ENCODE results near the gene XPO6. TPM values are rescaled to one million over a fixed set of nuclear protein-coding genes. Genes with fewer than 3 reads are reported as not detected.

Gene XPO6
- total and polyA plus RNA-seq, 2 of the 13 experiments (the other 11 are each of a cell fraction or from before 2014, with no cell fraction given): 109 to 129 TPM

GRCh38 chr16:28110074-28110473 is 101.7 kb downstream of the XPO6 start:
- H2AFZ ChIP-seq (ENCODE audit: low read length): no peak overlapping the region
- DNase-seq (ENCODE audit: low spot score): no peak
- H3K27ac ChIP-seq (ENCODE audit: extremely low read length, insufficient read depth, low read length): no peak overlapping the region
- no TSS peak for BruUV-seq (replicated peaks)
- H3K4me3 ChIP-seq (replicated peaks in 1 of 3; ENCODE audit: insufficient read depth in 1 of 3, low read depth in 2 of 3, low read length in 3 of 3): no peak overlapping the region
- H3K36me3 ChIP-seq (replicated peaks in 1 of 2; ENCODE audit: control insufficient read depth in 1 of 2, insufficient read depth in 2 of 2, low read length in 2 of 2): peaks cover 47 to 85% of the 10 kb centered on the region in 2 experiments
- no peak overlapping the region for H3K4me2 ChIP-seq (ENCODE audit: low read depth, low read length)
- no peaks in the 10 kb centered on the region for H3K27me3 ChIP-seq (ENCODE audit: control insufficient read depth in 1 of 2, insufficient read depth in 2 of 2, low read length in 2 of 2)
- H4K20me1 ChIP-seq (ENCODE audit: insufficient read depth, low read length): peaks cover 3% of the 10 kb centered on the region; the same call in 1 of the 2 replicates
- no peaks in the 10 kb centered on the region for H3K79me2 ChIP-seq (ENCODE audit: insufficient read depth, low read length)
- ATAC-seq: no peak
- TF ChIP-seq ZNF260 (CRISPR knock-in tag; IDR thresholded peaks at IDR 0.05; ENCODE audit: borderline replicate concordance, low read depth): no peak
- no peak for TF ChIP-seq ZNF644 (CRISPR knock-in tag; IDR thresholded peaks at IDR 0.05; ENCODE audit: low read depth)
- no peak for TF ChIP-seq MYNN (CRISPR knock-in tag; IDR thresholded peaks at IDR 0.05; ENCODE audit: low read depth)
- no peak for TF ChIP-seq ZBTB33 (CRISPR knock-in tag; IDR thresholded peaks at IDR 0.05)
- TF ChIP-seq NFKB2 (CRISPR knock-in tag; IDR thresholded peaks at IDR 0.05; ENCODE audit: borderline replicate concordance): no peak
- no peak for TF ChIP-seq NCOA1 (CRISPR knock-in tag; IDR thresholded peaks at IDR 0.05)
- no peak for TF ChIP-seq ZNF205 (CRISPR knock-in tag; IDR thresholded peaks at IDR 0.05)
- no peak for TF ChIP-seq HNF4G (IDR thresholded peaks at IDR 0.05; ENCODE audit: borderline replicate concordance, low read depth, low read length)
- no peak for TF ChIP-seq HNF4G (CRISPR knock-in tag; IDR thresholded peaks at IDR 0.05; ENCODE audit: borderline replicate concordance, low read depth)
- no peak for TF ChIP-seq ZBTB1 (CRISPR knock-in tag; IDR thresholded peaks at IDR 0.05; ENCODE audit: borderline replicate concordance)
- no peak for TF ChIP-seq GATA4 (IDR thresholded peaks at IDR 0.05; ENCODE audit: borderline replicate concordance, low read depth)
- no peak for TF ChIP-seq MAX (IDR thresholded peaks at IDR 0.05)
- in situ Hi-C loops (cut with HindIII; ENCODE audit: extremely low pct_ligation_motif_present, low pct_unique_long_range_greater_than_20kb): no loop called here
- FAIRE-seq: no peak
- ChIA-PET POLR2A (no interaction called here), CTCF (ENCODE audit: low intra/inter-chr PET ratio, low total read pairs) (no interaction called here)
- 97% methylated on average over 3 of the region's 3 CpGs for WGBS (ENCODE audit: low lambda C conversion rate)
- no peaks in the 10 kb centered on the region for H3K4me1 ChIP-seq (ENCODE audit: insufficient read depth, low read length)
- no peak overlapping the region for H3K9ac ChIP-seq (ENCODE audit: insufficient read depth, low read depth, low read length)
- no peaks in the 10 kb centered on the region for H3K9me3 ChIP-seq (ENCODE audit: low read length)
- intact Hi-C loops (cut with micrococcal nuclease; ENCODE audit: unreplicated experiment): no loop called here
